Fibroblast of skin of left biceps (primary cell): ENCODE measurements around the gene SLC3A2.
"Not testable (repeated sequence)": the region's sequence is repeated elsewhere in the genome, so short reads cannot be mapped to it uniquely, and the experiment has no call there.

Source experiments
- DNase-seq, 2 experiments: peaks; one replicate each; pipeline ENCODE4 v3.0.0-alpha.2; 2013; ENCODE audit warnings: low read depth in 2 of 2

Gene SLC3A2

GRCh38 chr11:62930666-62931065, 50.0 kb downstream of the SLC3A2 start:
- no peak for DNase-seq

DNA sequence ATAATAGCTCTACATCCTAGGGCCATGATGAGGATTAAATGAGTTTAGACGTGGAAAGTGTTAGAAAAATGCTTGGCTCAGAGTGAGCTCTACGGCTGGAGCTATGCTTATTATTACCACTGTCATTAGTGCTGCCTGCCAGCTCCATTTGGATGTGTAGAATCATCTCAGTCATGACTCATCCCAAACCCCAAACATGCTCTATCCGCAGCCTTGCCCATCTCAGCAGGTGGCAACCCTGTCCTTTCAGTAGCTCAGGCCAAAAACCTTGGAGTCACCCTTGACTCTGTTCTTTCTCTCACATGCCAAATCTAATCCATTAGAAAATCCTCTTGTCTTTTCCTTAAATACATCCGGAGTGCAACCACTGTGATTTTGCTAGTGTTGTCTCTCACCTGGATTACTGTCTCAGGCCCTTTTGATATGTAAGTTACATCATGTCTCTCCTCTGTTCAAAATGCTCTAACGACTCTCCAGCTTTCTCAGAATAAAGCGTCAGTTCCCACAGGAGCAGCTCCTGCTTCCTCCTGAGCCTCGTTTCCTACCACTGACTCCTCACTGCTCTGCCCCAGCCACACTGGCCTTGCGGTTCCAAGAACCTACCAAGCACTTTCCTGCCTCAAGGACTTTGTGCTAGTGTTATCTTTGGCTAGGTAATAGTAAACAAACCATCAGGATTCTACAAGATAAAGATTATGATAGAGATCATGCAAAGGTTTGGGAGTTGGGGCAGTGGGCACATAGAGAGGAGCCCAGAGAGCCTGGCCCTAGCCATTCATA, 51.0 kb downstream of the SLC3A2 start:
- no peak for DNase-seq

DNA sequence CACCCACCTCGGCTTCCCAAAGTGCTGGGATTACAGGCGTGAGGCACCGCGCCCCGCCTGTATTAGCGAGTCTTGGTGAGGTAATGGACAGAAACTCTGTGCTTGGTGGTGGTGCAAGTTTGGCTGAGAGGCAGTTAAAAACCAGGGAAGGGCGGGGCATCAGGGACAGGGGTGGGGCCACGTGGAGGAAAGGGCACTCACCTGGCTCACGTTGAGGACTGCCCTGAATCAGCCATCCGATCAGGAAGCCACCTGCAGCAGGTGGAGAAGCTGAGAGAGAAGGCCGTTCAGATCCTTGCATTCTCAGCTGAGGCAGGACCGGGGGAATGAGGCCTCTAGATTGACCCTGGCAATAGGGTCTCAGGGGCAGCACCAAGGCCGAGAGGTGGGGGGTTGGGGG, 52.6 kb downstream of the SLC3A2 start:
- DNase-seq, result no peak

DNA sequence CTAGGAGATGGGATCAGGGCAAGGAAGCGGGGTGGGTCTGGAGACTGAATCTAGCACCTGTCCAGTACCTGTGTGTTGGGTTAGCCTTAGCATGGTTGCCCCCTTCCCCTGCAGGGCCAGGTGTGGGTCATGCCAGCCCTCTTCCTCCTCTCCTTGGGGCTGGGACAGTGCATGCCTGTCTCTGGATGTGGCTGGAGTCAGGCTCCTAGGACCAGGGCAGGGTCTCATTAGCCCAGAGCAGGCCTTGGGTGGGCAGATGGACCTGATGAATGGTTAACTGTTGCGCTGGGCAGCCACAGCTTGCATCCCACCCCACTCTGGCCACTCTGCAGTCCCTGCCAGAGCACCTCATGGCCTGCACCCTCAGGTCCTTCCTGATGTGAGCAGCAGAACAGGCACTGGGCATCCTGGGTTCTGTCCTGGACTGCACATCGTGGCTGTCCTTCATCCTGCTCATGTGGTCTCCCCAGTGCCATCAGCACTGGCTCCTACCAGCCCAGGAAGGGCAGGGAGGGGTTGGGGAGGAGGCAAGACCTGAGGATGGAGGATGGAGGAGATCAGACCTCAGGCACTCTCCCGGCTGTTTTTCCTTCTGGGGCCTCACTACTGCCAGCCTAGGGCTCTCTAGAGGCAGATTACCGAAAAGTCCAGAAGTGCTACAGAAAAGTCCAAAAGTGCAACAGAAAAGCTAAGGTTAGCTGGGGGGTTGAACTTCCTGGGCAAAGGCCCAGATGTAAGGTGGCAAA, 53.2 kb downstream of the SLC3A2 start:
- no peak for DNase-seq

- no peak for DNase-seq
Measured at GRCh38 chr11:62934496-62934785, 53.7 kb downstream of the SLC3A2 start.

DNA sequence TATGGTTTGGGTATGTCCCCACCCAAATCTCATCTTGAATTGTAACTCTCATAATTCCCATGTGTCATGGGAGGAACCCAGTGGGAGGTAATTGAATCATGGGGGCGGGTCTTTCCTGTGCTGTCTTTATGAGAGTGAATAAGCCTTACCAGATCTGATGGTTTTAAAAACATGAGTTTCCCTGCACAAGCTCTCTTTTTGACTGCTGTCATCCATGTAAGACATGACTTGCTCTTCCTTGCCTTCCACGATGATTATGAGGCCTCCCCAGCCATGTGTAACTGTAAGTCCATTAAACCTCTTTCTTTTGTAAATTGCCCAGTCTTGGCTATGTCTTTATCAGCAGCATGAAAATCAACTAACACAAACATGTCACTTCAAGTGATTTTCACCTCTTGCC, 56.8 kb downstream of the SLC3A2 start:
- not testable (repeated sequence) for DNase-seq
